HL-60/S4 treated with phorbol 12-myristate 13-acetate at 8.2 ng/mL for 4 days and 3 days (cell line): ENCODE results near the gene TBC1D12.
"Not testable (repeated sequence)": the region's sequence is repeated elsewhere in the genome, so short reads cannot be mapped to it uniquely, and the experiment has no call there.

Experiments used
- in situ Hi-C: fragments of 300-500 bp; cut with MboI; formaldehyde crosslinking; loops from 2 replicates; pipeline ENCODE4 v1.15.0; 2022; ENCODE audit warnings: low sequenced_read_pairs

The TBC1D12 gene

DNA sequence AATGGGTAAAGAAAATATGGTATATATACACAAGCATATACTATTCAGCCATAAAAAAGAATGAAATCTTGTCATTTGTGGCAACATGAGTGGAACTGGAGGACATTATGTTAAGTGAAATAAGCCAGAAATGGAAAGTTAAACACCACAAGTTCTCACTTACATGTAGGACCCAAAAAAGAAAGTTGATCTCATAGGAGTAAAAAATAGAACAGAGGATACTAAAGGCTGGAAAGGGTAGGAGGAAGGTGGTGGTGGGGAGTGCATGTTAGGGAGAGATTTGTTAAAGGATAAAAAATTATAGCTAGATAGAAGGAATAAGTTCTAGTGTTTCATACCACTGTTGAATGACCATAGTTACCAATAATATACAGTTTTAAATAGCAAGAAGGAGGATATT lies 48.4 kb downstream of the TBC1D12 start:
- in situ Hi-C loops = no loop called here

DNA sequence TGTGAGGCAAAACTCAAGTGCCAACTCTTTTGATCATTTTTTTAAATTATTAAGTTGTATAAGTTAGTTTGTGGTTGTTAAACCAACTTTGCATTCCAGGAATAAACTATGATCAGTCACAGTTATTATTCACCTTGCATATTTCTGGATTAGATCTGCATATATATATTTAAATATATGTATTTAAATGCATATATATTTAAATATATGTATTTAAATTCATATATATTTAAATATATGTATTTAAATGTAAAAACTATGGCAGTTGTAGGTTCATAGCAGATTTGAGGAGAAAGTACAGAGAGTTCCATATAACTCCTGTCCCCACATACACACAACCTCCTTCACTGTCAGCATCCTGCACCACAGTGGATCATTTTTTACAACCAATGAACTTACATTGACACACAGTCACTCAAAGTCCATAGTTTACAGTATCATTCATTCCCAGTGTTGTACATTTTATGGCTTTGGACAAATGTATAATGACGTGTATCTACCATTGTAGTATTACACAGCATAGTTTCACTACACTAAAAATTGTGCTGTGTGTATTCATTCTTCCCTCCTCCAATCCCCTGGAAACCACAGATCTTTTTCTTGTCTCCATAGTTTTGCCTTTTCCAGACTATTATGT lies 49.7 kb downstream of the TBC1D12 start:
- in situ Hi-C loops = no loop called here

DNA sequence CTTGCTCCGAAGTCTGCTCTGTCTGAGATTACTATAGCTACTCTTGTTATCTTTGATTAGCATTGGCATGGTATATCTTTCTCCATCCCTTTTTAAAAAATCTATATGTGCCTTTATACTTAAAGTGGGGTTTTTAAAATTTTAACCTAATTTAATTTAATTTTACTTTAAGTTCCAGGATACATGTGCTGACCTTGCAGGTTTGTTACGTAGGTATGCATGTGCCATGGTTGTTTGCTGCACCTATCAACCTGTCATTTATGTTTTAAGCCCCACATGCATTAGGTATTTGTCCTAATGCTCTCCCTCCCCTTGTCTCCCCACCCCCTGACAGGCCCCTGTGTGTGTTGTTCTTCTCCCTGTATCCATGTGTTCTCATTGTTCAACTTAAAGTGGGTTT lies 54.6 kb downstream of the TBC1D12 start:
- in situ Hi-C loops = no loop called here

GRCh38 chr10:94459385-94459784 lies 57.0 kb downstream of the TBC1D12 start:
- in situ Hi-C loops = no loop called here

DNA sequence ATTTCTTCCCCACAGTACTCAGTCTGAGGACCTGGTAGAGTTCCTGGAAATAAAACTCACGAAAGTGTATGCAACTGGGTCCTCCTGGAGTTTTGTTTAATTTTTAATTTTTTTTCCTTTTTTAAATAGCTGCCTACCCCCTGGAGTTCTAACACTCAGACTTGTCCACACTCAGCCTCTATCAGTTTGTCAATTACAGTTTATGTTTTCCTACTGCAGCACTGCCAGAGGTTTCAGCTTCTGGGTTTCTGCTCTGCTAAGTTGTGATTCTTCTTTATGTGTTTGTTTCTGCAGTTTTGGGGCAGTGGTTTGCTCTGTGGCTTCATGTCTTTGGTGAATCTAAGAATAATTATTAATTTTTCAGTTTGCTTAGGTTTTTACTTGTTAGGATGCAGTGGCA lies 59.2 kb downstream of the TBC1D12 start:
- in situ Hi-C loops = no loop called here

DNA sequence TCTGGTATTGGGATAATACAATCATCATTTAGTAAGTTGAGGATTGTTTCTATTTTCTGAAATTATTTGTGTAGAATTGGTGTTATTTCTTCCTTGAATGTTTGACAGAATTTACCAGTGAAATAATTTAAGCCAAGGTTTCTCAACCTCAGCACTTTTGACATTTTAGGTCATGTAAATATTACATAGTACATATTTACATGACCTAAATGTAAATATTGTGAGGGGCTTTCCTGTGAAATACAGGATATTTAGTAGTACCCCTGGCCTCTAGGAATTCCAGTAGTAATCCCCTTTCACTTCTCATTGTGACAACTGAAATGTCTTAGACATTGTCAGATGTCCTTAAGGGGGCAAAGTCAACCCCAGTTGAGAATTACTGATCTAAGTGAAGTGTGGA lies 59.8 kb downstream of the TBC1D12 start:
- in situ Hi-C loops = no loop called here

- in situ Hi-C loops = no loop called here
These were observed 63.3 kb downstream of the TBC1D12 start for GRCh38 chr10:94465684-94466083.

DNA sequence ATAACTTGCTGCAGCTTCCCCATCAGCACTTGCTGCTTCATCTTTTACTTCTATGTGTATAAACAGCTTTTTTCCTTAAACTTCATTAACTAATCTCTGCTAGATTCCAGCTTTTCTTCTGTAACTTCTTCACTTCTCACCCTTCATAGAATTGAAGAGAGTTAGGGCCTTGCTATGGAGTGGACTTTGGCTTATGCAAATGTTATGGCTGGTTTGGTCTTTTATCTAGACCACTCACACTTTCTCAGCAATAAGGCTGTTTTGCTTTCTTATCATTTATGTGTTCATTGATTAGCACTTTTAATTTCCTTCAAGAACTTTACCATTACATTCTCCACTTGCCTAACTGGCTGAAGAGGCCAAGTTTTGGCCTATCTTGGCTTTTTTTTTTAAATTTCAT lies 79.1 kb downstream of the TBC1D12 start:
- in situ Hi-C loops = no loop called here

DNA sequence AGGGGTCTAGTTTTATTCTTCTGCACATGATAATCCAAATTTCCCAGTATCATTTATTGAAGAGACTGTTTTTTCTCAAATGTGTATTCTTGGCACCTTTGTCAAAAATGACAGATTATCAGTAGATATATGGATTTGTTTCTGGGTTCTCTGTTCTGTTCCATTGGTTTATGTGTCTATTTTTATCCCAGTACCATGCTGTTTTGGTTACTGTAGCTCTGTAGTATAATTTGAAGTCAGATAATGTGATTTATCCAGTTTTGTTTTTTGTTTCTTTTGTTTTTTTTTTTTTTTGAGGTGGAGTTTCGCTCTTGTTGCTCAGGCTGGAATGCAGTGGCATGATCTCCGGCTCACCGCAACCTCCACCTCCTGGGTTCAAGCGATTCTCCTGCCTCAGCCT lies 81.6 kb downstream of the TBC1D12 start:
- in situ Hi-C loops = no loop called here

- in situ Hi-C loops = no loop called here
These were observed 82.8 kb downstream of the TBC1D12 start for GRCh38 chr10:94485094-94485493.

DNA sequence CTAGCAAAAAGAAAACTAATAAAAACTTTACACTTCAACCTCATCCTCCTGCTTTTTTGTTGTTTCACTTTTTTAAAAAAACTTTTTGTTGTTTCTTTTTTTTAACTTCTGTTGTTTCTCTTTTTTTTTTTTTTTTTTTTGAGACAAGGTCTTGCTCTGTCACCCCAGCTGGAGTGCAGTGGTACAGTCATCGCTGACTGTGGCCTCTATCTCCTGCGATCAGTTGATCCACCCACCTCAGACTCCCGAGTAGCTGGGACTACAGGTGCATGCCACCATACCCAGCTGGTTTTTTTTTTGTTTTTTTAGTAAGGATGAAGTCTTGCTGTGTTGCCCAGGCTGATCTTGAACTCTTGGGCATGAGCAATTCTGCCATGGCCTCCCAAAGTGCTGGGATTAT lies 85.2 kb downstream of the TBC1D12 start:
- in situ Hi-C loops = no loop called here

DNA sequence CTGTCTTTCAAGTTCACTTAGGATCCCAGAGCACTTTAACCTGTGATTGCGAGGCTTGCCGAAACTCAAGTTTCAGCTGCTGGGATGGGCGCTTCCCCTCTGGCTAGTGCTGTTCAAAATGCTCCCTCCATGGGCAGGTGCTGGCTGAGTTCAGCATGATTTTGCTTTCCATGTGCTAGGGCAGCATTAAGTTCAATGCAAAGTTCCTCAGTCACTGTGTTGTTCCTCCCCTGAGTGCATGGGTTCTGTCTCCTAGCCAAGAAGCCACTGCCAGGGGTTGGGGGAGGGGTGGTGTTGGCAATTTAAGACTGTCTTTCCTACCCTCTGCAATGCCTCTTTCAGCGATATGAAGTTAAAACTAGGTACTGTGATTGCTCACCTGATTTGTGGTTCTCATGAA lies 86.8 kb downstream of the TBC1D12 start:
- in situ Hi-C loops = no loop called here

GRCh38 chr10:94489976-94490788 lies 87.8 kb downstream of the TBC1D12 start:
- in situ Hi-C loops = no loop called here

GRCh38 chr10:94490789-94491039 lies 88.4 kb downstream of the TBC1D12 start:
- in situ Hi-C loops = no loop called here

- in situ Hi-C loops = no loop called here
These were observed 91.1 kb downstream of the TBC1D12 start for GRCh38 chr10:94493463-94493862.

DNA sequence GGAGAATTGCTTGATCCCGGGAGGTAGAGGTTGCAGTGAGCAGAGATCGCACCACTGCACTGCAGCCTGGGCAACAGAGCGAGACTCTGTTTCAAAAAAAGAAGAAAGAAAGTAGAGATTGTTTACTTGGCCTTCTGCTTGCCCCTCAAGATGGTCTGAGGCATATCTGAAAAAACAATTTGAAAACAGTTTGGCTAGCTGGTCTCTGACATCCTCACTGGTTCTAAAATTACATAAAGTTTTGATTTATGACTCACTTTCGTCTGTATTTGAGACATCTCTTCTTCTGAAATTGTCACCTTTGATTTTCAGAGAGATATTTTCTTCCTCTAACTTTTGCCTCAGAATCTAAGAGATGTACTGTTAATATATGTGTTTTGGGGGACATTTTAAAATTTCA lies 93.7 kb downstream of the TBC1D12 start:
- in situ Hi-C loops = no loop called here

DNA sequence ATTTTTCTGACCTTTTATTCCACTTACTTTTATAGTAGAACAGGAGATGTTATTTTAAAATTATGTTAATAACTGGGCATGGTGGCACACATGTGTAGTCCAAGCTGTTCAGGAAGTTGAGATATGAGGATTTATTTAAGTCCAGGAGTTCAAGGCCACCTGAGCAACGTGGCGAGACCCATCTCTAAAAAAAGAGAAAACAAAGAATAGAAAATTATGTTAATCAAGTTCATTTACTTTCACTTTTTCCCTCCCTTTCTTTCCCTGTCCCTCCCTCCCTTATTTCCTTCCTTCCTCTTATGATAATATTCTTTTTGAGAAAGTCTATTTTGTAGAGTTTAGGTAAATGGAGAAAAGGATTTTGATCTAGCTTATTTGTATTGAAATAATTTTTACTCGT lies 94.3 kb downstream of the TBC1D12 start:
- in situ Hi-C loops = no loop called here

DNA sequence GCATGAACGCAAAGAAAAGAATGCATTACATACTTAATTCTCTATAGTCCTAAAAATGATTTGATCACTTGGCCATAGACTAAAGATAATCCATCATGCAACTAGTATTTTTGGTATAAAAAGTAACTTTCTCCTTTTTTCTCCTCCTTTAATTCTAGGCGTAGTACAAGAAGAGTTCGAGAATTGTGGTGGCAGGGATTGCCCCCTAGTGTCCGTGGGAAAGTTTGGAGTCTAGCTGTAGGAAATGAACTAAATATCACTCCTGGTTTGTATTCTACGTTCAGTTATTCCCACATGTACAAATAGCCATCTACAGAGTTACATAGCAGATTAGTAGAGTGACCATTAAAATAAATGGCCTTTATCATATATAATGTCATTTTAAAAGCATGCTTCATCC lies 97.7 kb downstream of the TBC1D12 start:
- in situ Hi-C loops = no loop called here

DNA sequence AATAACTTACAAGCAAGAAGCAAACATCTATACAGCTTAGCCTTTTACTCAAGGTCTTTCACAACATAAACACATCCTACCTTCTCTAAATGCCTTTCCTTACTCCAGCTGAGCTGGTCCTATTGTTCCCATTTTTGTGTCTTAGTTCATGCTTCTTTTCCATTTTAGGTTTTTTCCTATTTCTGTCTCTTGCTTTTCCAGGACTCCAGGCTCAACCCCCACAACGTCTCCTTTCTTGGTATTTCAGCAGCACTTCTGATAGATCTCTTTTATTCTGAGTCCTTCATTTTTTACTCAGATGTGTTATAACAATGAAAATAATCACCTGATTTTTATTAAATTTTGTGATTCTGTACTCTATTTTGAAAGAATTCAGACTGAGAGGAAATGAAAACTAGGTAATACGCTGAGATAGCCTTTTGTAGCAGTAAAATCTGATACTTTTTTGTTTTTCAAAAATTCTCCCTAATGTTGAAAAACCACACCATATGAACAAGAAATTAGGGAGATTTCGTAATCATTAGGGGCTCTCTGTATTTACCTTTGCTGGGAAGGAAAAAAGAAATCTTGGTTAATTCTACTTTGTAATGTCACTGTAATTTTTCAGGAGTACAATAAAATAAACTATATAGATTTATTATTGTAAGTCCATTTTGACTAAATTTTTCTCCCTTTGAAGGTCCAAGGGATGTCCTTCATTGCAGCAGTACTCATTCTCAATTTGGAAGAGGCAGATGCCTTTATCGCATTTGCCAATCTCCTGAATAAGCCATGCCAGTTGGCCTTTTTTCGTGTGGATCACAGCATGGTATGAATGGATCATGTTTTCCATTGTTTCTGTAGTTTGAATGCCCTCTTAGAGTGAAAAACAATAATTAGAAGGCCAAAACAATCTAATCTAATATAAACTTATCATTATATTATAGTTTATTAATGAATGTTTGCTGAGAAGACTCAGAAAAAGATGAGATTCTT lies 119.2 kb downstream of the TBC1D12 start:
- in situ Hi-C loops = no loop called here

DNA sequence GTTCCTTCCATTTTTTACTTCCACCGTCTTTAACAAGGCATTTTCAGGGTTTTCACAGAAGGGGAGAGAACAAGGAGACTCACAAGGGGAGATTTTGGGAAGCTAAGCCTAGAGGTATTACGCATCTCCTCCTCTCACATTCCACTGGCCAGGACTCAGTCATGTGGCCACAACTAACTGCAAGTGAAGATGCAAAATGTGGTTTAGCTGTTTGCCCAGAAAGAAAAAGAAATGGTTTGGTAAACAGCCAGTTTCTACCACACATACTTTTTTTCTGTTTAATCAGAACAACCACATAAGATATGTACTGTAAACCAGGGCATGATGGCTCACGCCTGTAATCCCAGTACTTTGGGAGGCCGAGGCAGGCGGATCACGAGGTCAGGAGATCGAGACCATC lies 121.8 kb downstream of the TBC1D12 start:
- in situ Hi-C loops = no loop called here

DNA sequence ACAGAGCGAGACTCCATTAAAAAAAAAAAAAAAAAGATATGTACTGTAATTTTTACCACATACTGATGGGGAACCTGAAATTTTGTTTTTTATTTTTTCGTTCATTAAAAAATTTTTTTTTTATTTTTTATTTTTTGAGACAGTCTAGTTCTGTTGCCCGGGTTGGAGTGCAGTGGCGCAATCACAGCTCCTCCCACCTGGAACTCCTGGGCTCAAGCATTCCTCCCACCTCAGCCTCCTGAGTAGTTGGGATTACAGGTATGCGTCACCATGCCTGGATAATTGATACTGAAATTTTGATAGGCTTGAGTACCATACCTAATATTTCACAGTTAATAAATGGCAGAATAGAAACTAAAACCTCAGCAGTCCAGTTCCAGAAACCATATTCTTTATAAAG lies 122.4 kb downstream of the TBC1D12 start:
- in situ Hi-C loops = no loop called here

GRCh38 chr10:94531550-94531949 lies 129.2 kb downstream of the TBC1D12 start:
- in situ Hi-C loops = not testable (repeated sequence)
